OCI-LY7 (cell line): Measurements from ENCODE around the gene TTC28. TPM values are rescaled to one million over a fixed set of nuclear protein-coding genes. Genes with fewer than 3 reads are reported as not detected.

Experiments used
- BruUV-seq: library from RNA; stranded (reverse); fragments of 400-500 nt; replicated peaks from 2 replicates; lab custom pipeline; 2021; lab: Mats Ljungman, UMichigan
- CTCF ChIA-PET: fragments of 300-600 bp; sonication (Branson Sonifier 250); formaldehyde crosslinking; loops from one replicate; lab custom pipeline; 2022; ENCODE audit warnings: antibody characterized with exemption; ENCODE audit not compliant: unreplicated experiment; lab: Charles Lee
- POLR2A ChIA-PET: fragments of 300-600 bp; sonication (Branson Sonifier 250); formaldehyde crosslinking; loops from one replicate; lab custom pipeline; 2022; ENCODE audit warnings: antibody characterized with exemption; lab: Charles Lee
- DNase-seq: peaks from one replicate; pipeline ENCODE4 v3.0.0-alpha.2; 2015; ENCODE audit warnings: low spot score
- H2AFZ ChIP-seq: fragments of 200-600 bp; sonication (generic), shearing (Covaris generic); 2 replicates; pipeline ENCODE4 v1.6.1; 2014; ENCODE audit warnings: mild to moderate bottlenecking, antibody characterized with exemption, low read length, moderate library complexity
- H3K27ac ChIP-seq: fragments of 200-600 bp; sonication (generic); 2 replicates; pipeline ENCODE4 v1.5.1; 2014; ENCODE audit warnings: mixed run types, low read depth, mild to moderate bottlenecking, moderate library complexity, low read length, inconsistent platforms; ENCODE audit not compliant: poor library complexity, severe bottlenecking
- H3K36me3 ChIP-seq: fragments of 200-600 bp; sonication (generic); 2 replicates; pipeline ENCODE4 v1.6.1; 2014; ENCODE audit warnings: mild to moderate bottlenecking, antibody characterized with exemption, low read length, moderate library complexity, mixed read lengths; ENCODE audit not compliant: insufficient read depth
- H3K4me1 ChIP-seq: fragments of 200-600 bp; sonication (generic); 2 replicates; pipeline ENCODE4 v1.5.1; 2014; ENCODE audit warnings: mild to moderate bottlenecking, low read length; ENCODE audit not compliant: insufficient read depth, poor library complexity, severe bottlenecking
- H3K4me2 ChIP-seq: fragments of 200-600 bp; sonication (generic); 2 replicates; pipeline ENCODE4 v1.6.1; 2014; ENCODE audit warnings: mild to moderate bottlenecking, low read length
- H3K4me3 ChIP-seq: fragments of 200-600 bp; sonication (generic); 2 replicates; pipeline ENCODE4 v1.5.1; 2014; ENCODE audit warnings: mild to moderate bottlenecking, low read depth, low read length; ENCODE audit not compliant: poor library complexity, severe bottlenecking
- H3K79me2 ChIP-seq: fragments of 200-600 bp; sonication (generic); 2 replicates; pipeline ENCODE4 v1.6.1; 2016; ENCODE audit warnings: low read depth, mild to moderate bottlenecking, low read length, moderate library complexity, mixed read lengths; ENCODE audit not compliant: insufficient read depth
- H3K9me2 ChIP-seq: fragments of 200-600 bp; sonication (generic); 2 replicates; pipeline ENCODE4 v1.6.1; 2016; ENCODE audit warnings: mild to moderate bottlenecking, low read length, mixed read lengths; ENCODE audit not compliant: insufficient read depth
- H3K9me3 ChIP-seq: fragments of 200-600 bp; sonication (generic); 2 replicates; pipeline ENCODE4 v1.6.1; 2014; ENCODE audit warnings: mild to moderate bottlenecking, mixed run types, low read length, mixed read lengths
- H4K20me1 ChIP-seq: fragments of 200-600 bp; sonication (generic); 2 replicates; pipeline ENCODE4 v1.6.1; 2014; ENCODE audit warnings: mild to moderate bottlenecking, antibody characterized with exemption, low read length, moderate library complexity, mixed read lengths; ENCODE audit not compliant: insufficient read depth
- EZH2phosphoT487 ChIP-seq: fragments of 200-600 bp; sonication (generic); IDR thresholded peaks from 2 replicates; pipeline ENCODE4 v1.6.1; 2018; ENCODE audit warnings: low read depth, borderline replicate concordance, mild to moderate bottlenecking, mixed run types, antibody characterized with exemption, low read length, moderate library complexity, mixed read lengths
- intact Hi-C: fragments of 100-400 bp; cut with micrococcal nuclease; formaldehyde crosslinking; loops from one replicate; pipeline ENCODE4 v1.10.0; 2022; ENCODE audit not compliant: unreplicated experiment
- total RNA-seq, 2 experiments: library from RNA; depleted of rRNA in 1 of 2; stranded (reverse); fragments of >200 nt in 1 of 2; shearing (Covaris generic) in 1 of 2; gene quantifications; 2 replicates each; pipeline ENCODE4 v1.2.3, GENCODE V29; 2014 to 2022
- TF ChIP-seq, protein P1 (sequence below): fragments of 200-600 bp; sonication (generic); conservative IDR thresholded peaks from 2 replicates; pipeline ENCODE4 v1.5.1; 2014; ENCODE audit warnings: mild to moderate bottlenecking, antibody characterized with exemption, low read length, moderate library complexity, mixed read lengths

Gene TTC28
- total RNA-seq, 2 experiments from 2014 or later, result under 0.01 to 0.55 TPM

DNA sequence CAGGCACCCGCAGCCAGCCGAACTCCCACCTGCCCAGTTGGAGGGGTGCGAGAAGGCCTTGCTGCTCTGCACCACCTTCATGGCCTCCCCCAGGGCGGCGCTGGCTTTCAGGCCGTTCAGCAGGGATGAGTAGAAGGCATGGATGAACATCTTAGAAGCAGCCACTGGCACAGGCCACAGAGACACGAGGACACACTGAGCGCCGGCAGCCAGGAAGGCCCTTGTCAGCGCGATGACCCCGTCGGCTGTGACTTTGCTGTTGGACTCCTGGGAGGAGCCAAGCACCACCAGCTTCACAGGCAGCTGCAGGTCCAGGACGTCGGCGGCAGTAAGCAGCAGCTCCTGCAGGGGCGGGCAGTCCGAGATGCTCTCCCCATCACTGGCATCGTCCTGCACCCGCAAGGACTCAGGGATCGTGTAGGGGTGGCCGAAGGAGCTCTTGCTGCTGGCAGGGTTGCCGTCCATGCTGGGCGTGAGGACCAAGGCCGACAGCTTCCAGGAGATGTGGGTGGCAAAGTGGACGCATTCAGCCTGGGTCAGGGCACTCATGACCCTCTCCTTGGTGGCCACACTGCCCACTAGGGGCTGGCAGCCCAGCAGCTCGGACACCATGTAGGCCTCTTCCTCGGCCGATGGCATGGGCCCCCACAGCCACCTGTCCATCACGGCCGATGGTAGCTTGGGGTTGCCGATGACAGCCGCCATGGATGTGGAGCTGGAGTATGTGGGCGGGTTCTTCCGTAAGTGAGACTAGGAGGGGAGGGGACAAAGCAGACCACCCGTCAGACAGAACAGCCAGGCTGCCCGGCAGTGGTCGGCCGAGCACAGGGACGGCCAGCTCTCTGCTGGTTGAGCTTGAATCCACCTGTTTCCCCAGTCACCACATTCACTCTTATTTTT, 680.9 kb downstream of the TTC28 start:
- Histone ChIP-seq H2AFZ (no peak overlapping the region), H3K79me2 (no peaks in the 10 kb centered on the region), H3K4me3 (no peak overlapping the region), H3K36me3 (no peaks in the 10 kb centered on the region), H3K4me1 (peaks cover 36% of the 10 kb centered on the region), H3K9me3 (no peaks in the 10 kb centered on the region), H3K4me2 (no peak overlapping the region), H3K9me2 (no peaks in the 10 kb centered on the region), H3K27ac (no peak overlapping the region), H4K20me1 (no peaks in the 10 kb centered on the region)
- CTCF ChIA-PET, result no interaction called here
- DNase-seq, result no peak
- intact Hi-C loops, result no loop called here
- no TSS peak for BruUV-seq
- POLR2A ChIA-PET, result interaction anchor here (0.5 kb wide), 1 partner anchor 26 kb away, joined by 4 read pairs; no protein-coding TSS in a partner anchor
- TF ChIP-seq EZH2phosphoT487, result no peak
- TF ChIP-seq, protein P1, sequence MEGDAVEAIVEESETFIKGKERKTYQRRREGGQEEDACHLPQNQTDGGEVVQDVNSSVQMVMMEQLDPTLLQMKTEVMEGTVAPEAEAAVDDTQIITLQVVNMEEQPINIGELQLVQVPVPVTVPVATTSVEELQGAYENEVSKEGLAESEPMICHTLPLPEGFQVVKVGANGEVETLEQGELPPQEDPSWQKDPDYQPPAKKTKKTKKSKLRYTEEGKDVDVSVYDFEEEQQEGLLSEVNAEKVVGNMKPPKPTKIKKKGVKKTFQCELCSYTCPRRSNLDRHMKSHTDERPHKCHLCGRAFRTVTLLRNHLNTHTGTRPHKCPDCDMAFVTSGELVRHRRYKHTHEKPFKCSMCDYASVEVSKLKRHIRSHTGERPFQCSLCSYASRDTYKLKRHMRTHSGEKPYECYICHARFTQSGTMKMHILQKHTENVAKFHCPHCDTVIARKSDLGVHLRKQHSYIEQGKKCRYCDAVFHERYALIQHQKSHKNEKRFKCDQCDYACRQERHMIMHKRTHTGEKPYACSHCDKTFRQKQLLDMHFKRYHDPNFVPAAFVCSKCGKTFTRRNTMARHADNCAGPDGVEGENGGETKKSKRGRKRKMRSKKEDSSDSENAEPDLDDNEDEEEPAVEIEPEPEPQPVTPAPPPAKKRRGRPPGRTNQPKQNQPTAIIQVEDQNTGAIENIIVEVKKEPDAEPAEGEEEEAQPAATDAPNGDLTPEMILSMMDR, result no peak

DNA sequence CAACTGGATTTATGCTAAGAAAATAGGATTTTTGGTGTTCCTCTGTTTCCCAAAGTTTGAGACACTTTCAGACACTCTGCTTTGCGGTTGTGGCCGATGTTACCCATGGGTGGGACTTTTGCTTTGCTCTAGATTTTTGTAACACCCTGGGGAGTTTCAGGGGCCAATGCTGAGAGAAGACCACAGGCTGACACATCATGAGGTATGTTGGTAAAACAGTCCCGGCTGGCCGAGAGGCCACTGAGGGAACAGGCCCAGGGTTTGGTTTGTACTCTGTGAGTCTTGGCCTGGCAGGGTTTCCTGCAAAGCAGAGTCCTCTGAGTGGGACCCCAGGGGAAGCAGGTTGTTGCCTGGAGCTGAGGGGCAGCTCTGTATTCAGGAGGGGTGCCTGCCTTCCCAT, 682.1 kb downstream of the TTC28 start:
- H3K4me3 ChIP-seq, result no peak overlapping the region
- no peaks in the 10 kb centered on the region for H3K9me2 ChIP-seq
- no peaks in the 10 kb centered on the region for H3K36me3 ChIP-seq
- H3K79me2 ChIP-seq, result no peaks in the 10 kb centered on the region
- H3K4me1 ChIP-seq, result peaks cover 49% of the 10 kb centered on the region
- no peaks in the 10 kb centered on the region for H3K9me3 ChIP-seq
- ChIA-PET CTCF (interaction anchor here (0.7 kb wide), 1 partner anchor 17 kb away, joined by 3 read pairs; no protein-coding TSS in a partner anchor), POLR2A (interaction anchor here (1.4 kb wide), 1 partner anchor 78 kb away, joined by 4 read pairs; the partner anchor contains the start of gene PITPNB)
- H4K20me1 ChIP-seq, result no peaks in the 10 kb centered on the region
- BruUV-seq, result no TSS peak
- H2AFZ ChIP-seq, result no peak overlapping the region
- H3K27ac ChIP-seq, result no peak overlapping the region
- intact Hi-C loops, result no loop called here
- H3K4me2 ChIP-seq, result 0 out of 2 replicates have a peak overlapping the region, but pooled peaks have one; percentile 7
- DNase-seq, result peak; percentile 24
- TF ChIP-seq EZH2phosphoT487, result no peak
- TF ChIP-seq, protein P1, result no peak
